Kidney glomerular epithelial cell (primary cell): Measurements from ENCODE around the gene MTURN.

Experiments
- DNase-seq: peaks from one replicate; lab custom pipeline; 2025; lab: John Stamatoyannopoulos, UW

MTURN gene

GRCh38 chr7:30209951-30210350 lies 75.2 kb downstream of the MTURN start:
- no peak for DNase-seq
